ENCODE measurements around the gene MROH9. TPM values are rescaled to one million over a fixed set of nuclear protein-coding genes. Genes with fewer than 3 reads are reported as not detected.

The MROH9 gene
- total RNA-seq, 1 experiment from 2014 or later, result not detected

DNA sequence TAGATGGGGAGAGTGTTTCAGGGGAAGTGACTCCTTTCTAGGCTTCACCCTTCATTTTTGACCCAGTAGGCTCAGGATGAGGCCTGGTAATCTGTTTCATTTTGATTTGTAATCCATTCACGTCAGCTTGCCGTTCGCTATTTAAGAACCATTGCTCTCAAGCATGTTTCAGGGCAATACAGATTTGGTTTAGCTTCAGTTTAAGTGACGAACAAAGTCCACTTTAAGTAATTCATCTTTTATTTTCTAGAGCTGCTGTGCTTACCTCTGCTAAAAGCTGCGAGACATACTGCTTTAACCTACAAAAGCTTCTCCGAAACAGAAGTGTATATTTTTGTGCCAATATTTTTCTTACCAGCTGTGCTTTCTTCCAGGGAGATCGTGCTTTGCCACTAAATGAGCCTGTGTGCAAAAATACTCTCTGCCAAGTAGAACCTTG is 146.4 kb downstream of the MROH9 start:
- no peaks in the 10 kb centered on the region for H3K9me2 ChIP-seq (ENCODE audit: insufficient read depth)
- POLR2A ChIA-PET, result no interaction called here
- ATAC-seq (no peak), DNase-seq (ENCODE audit: low read depth, low spot score) (no peak)
- TF ChIP-seq ELF1 (IDR thresholded peaks at IDR 0.05; ENCODE audit: borderline replicate concordance, low read depth), result no peak
- no peak for TF ChIP-seq SRF (IDR thresholded peaks at IDR 0.05; ENCODE audit: low read depth)
- TF ChIP-seq CBX3 (IDR thresholded peaks at IDR 0.05; ENCODE audit: low read depth), result no peak
- no peak for TF ChIP-seq EGR1 (IDR thresholded peaks at IDR 0.05; ENCODE audit: low read depth)
- TF ChIP-seq EZH2phosphoT487 (IDR thresholded peaks at IDR 0.05; ENCODE audit: borderline replicate concordance), result no peak
- no peak for TF ChIP-seq RAD21 (IDR thresholded peaks at IDR 0.05; ENCODE audit: low read depth)
- no peak for TF ChIP-seq POLR2AphosphoS5 (IDR thresholded peaks at IDR 0.05; ENCODE audit: low read depth, low read length)
- TF ChIP-seq, protein P1, sequence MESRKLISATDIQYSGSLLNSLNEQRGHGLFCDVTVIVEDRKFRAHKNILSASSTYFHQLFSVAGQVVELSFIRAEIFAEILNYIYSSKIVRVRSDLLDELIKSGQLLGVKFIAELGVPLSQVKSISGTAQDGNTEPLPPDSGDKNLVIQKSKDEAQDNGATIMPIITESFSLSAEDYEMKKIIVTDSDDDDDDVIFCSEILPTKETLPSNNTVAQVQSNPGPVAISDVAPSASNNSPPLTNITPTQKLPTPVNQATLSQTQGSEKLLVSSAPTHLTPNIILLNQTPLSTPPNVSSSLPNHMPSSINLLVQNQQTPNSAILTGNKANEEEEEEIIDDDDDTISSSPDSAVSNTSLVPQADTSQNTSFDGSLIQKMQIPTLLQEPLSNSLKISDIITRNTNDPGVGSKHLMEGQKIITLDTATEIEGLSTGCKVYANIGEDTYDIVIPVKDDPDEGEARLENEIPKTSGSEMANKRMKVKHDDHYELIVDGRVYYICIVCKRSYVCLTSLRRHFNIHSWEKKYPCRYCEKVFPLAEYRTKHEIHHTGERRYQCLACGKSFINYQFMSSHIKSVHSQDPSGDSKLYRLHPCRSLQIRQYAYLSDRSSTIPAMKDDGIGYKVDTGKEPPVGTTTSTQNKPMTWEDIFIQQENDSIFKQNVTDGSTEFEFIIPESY (IDR thresholded peaks at IDR 0.05; ENCODE audit: extremely low read depth, insufficient replicate concordance, low read length), result no peak
- TF ChIP-seq, protein P2, sequence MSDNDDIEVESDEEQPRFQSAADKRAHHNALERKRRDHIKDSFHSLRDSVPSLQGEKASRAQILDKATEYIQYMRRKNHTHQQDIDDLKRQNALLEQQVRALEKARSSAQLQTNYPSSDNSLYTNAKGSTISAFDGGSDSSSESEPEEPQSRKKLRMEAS (IDR thresholded peaks at IDR 0.05), result no peak
- TF ChIP-seq, protein P3, sequence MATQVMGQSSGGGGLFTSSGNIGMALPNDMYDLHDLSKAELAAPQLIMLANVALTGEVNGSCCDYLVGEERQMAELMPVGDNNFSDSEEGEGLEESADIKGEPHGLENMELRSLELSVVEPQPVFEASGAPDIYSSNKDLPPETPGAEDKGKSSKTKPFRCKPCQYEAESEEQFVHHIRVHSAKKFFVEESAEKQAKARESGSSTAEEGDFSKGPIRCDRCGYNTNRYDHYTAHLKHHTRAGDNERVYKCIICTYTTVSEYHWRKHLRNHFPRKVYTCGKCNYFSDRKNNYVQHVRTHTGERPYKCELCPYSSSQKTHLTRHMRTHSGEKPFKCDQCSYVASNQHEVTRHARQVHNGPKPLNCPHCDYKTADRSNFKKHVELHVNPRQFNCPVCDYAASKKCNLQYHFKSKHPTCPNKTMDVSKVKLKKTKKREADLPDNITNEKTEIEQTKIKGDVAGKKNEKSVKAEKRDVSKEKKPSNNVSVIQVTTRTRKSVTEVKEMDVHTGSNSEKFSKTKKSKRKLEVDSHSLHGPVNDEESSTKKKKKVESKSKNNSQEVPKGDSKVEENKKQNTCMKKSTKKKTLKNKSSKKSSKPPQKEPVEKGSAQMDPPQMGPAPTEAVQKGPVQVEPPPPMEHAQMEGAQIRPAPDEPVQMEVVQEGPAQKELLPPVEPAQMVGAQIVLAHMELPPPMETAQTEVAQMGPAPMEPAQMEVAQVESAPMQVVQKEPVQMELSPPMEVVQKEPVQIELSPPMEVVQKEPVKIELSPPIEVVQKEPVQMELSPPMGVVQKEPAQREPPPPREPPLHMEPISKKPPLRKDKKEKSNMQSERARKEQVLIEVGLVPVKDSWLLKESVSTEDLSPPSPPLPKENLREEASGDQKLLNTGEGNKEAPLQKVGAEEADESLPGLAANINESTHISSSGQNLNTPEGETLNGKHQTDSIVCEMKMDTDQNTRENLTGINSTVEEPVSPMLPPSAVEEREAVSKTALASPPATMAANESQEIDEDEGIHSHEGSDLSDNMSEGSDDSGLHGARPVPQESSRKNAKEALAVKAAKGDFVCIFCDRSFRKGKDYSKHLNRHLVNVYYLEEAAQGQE (IDR thresholded peaks at IDR 0.05; ENCODE audit: low read depth), result no peak
- no peak for TF ChIP-seq CEBPB (IDR thresholded peaks at IDR 0.05; ENCODE audit: low read depth)
- TF ChIP-seq FOSL1 (IDR thresholded peaks at IDR 0.05; ENCODE audit: low read depth), result no peak
- no peak for TF ChIP-seq ZNF274 (IDR thresholded peaks at IDR 0.05; ENCODE audit: low read depth, low read length)
- no peak for TF ChIP-seq ZFX (IDR thresholded peaks at IDR 0.05)
- TF ChIP-seq, protein P4, sequence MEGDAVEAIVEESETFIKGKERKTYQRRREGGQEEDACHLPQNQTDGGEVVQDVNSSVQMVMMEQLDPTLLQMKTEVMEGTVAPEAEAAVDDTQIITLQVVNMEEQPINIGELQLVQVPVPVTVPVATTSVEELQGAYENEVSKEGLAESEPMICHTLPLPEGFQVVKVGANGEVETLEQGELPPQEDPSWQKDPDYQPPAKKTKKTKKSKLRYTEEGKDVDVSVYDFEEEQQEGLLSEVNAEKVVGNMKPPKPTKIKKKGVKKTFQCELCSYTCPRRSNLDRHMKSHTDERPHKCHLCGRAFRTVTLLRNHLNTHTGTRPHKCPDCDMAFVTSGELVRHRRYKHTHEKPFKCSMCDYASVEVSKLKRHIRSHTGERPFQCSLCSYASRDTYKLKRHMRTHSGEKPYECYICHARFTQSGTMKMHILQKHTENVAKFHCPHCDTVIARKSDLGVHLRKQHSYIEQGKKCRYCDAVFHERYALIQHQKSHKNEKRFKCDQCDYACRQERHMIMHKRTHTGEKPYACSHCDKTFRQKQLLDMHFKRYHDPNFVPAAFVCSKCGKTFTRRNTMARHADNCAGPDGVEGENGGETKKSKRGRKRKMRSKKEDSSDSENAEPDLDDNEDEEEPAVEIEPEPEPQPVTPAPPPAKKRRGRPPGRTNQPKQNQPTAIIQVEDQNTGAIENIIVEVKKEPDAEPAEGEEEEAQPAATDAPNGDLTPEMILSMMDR (IDR thresholded peaks at IDR 0.05 in 2 of 3, conservative IDR thresholded peaks at IDR 0.05 in 1 of 3; ENCODE audit: borderline replicate concordance in 1 of 3, insufficient read depth in 1 of 3, low read depth in 2 of 3, low read length in 2 of 3), result no peak
- no peak for TF ChIP-seq POLR2A (IDR thresholded peaks at IDR 0.05; ENCODE audit: borderline replicate concordance, extremely low read depth, insufficient read depth, insufficient read length)
- TF ChIP-seq, protein P5, sequence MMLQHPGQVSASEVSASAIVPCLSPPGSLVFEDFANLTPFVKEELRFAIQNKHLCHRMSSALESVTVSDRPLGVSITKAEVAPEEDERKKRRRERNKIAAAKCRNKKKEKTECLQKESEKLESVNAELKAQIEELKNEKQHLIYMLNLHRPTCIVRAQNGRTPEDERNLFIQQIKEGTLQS (IDR thresholded peaks at IDR 0.05), result no peak
- no TSS peak for BruUV-seq (replicated peaks)
- H3K9ac ChIP-seq (ENCODE audit: low read length), result no peak overlapping the region
- H3K4me1 ChIP-seq (ENCODE audit: control insufficient read depth in 1 of 2, insufficient read depth in 2 of 2, low read length in 2 of 2), result no peaks in the 10 kb centered on the region
- CTCF ChIA-PET, result interaction anchor here (0.7 to 3.0 kb wide), 10 partner anchors 8 to 634 kb away, joined by 3 to 52 read pairs (median 4); partner anchors contain the start of genes FMO3 and FMO4
- no peaks in the 10 kb centered on the region for H3K9me3 ChIP-seq (ENCODE audit: control insufficient read depth in 1 of 2, insufficient read depth in 1 of 2, low read depth in 1 of 2, low read length in 2 of 2)
- no peaks in the 10 kb centered on the region for H3K27me3 ChIP-seq (ENCODE audit: insufficient read depth, low read length)
- no peaks in the 10 kb centered on the region for H3K36me3 ChIP-seq (ENCODE audit: control insufficient read depth in 1 of 2, insufficient read depth in 2 of 2, low read length in 2 of 2)
- no peak overlapping the region for H3K4me2 ChIP-seq (ENCODE audit: low read length)
- RAD21 ChIA-PET (ENCODE audit: low non-redundant PET in 1 of 2, low total read pairs in 2 of 2, uncharacterized antibody in 2 of 2, unreplicated experiment in 2 of 2), result interaction anchor here (1.0 kb wide), 3 partner anchors 145 to 634 kb away, joined by 3 to 9 read pairs (median 4); partner anchors contain the start of gene FMO4 (in 1 of the 2)
- no peaks in the 10 kb centered on the region for H4K20me1 ChIP-seq (ENCODE audit: insufficient read depth)
- peak overlapping the region; percentile 63 for H2AFZ ChIP-seq (ENCODE audit: low read depth, low read length, poor library complexity, severe bottlenecking)
- no peak overlapping the region for H3K27ac ChIP-seq (ENCODE audit: low read depth, low read length)
- intact Hi-C loops (cut with micrococcal nuclease), result loop anchor here (1.0 to 10.0 kb wide), 3 partner anchors 145 to 633 kb away; no protein-coding TSS in a partner anchor
- no peak overlapping the region for H3K4me3 ChIP-seq (replicated peaks in 1 of 2; ENCODE audit: low read depth in 1 of 2, low read length in 2 of 2)
- no peaks in the 10 kb centered on the region for H3K79me2 ChIP-seq (ENCODE audit: insufficient read depth, low read length)

All from HCT116 (cell line).